Measurements from ENCODE around the gene DBX2.
"Not testable (repeated sequence)": the region's sequence is repeated elsewhere in the genome, so short reads cannot be mapped to it uniquely, and the experiment has no call there.

Gene DBX2

GRCh38 chr12:45010059-45010458, 40.8 kb downstream of the DBX2 start:
- no peak for DNase-seq (ENCODE audit: low spot score)

- no peak for DNase-seq (ENCODE audit: low spot score)
These were observed 42.7 kb downstream of the DBX2 start for GRCh38 chr12:45008211-45008610.

GRCh38 chr12:44999355-44999754, 51.5 kb downstream of the DBX2 start:
- no peak for DNase-seq (ENCODE audit: low spot score)

- no peak for DNase-seq (ENCODE audit: low spot score)
These were observed 57.7 kb downstream of the DBX2 start for GRCh38 chr12:44993161-44993560.

- not testable (repeated sequence) for DNase-seq (ENCODE audit: low spot score)
These were observed 66.0 kb downstream of the DBX2 start for GRCh38 chr12:44984863-44985262.

- no peak for DNase-seq (ENCODE audit: low spot score)
These were observed 71.0 kb downstream of the DBX2 start for GRCh38 chr12:44979918-44980317.

GRCh38 chr12:44976246-44976645, 74.7 kb downstream of the DBX2 start:
- no peak for DNase-seq (ENCODE audit: low spot score)

GRCh38 chr12:44972746-44973421, 78.0 kb downstream of the DBX2 start:
- no peak for DNase-seq (ENCODE audit: low spot score)

GRCh38 chr12:44968965-44969364, 81.9 kb downstream of the DBX2 start:
- no peak for DNase-seq (ENCODE audit: low spot score)
